ENCODE measurements around the gene ESYT3.

ESYT3 gene

GRCh38 chr3:138442433-138442832 lies 8.0 kb downstream of the ESYT3 start:
- TF ChIP-seq, protein P1, sequence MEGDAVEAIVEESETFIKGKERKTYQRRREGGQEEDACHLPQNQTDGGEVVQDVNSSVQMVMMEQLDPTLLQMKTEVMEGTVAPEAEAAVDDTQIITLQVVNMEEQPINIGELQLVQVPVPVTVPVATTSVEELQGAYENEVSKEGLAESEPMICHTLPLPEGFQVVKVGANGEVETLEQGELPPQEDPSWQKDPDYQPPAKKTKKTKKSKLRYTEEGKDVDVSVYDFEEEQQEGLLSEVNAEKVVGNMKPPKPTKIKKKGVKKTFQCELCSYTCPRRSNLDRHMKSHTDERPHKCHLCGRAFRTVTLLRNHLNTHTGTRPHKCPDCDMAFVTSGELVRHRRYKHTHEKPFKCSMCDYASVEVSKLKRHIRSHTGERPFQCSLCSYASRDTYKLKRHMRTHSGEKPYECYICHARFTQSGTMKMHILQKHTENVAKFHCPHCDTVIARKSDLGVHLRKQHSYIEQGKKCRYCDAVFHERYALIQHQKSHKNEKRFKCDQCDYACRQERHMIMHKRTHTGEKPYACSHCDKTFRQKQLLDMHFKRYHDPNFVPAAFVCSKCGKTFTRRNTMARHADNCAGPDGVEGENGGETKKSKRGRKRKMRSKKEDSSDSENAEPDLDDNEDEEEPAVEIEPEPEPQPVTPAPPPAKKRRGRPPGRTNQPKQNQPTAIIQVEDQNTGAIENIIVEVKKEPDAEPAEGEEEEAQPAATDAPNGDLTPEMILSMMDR (IDR thresholded peaks at IDR 0.05; ENCODE audit: low read depth, low read length, missing control alignments): no peak
- H3K4me3 ChIP-seq (ENCODE audit: low read depth, low read length): no peak overlapping the region
- no peak for DNase-seq (ENCODE audit: low read depth)

DNA sequence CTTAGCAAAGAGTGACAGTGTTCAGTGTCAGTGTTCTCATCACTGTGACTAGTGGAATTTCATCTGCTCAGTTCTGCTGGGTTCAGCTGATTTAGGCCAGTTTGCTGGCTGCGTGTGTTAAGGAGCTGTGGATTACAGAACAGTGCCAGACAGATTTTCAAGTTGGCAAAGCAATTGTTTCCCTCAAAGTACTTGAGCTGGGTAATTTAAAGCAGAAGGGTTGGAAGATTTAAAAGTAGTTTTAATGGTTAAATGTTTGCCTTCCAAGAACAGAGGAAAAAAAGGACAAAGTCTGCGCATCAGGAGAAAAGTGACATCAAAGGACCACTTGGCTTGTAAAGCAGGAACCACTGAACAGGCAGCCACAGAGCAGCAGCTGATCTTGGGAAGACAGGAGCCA lies 8.7 kb downstream of the ESYT3 start:
- DNase-seq (ENCODE audit: low read depth): no peak
- TF ChIP-seq, protein P1 (IDR thresholded peaks at IDR 0.05; ENCODE audit: low read depth, low read length, missing control alignments): no peak
- H3K4me3 ChIP-seq (ENCODE audit: low read depth, low read length): no peak overlapping the region

- TF ChIP-seq, protein P1 (IDR thresholded peaks at IDR 0.05; ENCODE audit: low read depth, low read length, missing control alignments): no peak
- no peak overlapping the region for H3K4me3 ChIP-seq (ENCODE audit: low read depth, low read length)
Observed at GRCh38 chr3:138443521-138444503, 9.4 kb downstream of the ESYT3 start.

GRCh38 chr3:138445236-138445635 lies 10.8 kb downstream of the ESYT3 start:
- TF ChIP-seq, protein P1 (IDR thresholded peaks at IDR 0.05; ENCODE audit: low read depth, low read length, missing control alignments): no peak
- H3K4me3 ChIP-seq (ENCODE audit: low read depth, low read length): no peak overlapping the region
- DNase-seq (ENCODE audit: low read depth): no peak

More at GRCh38 chr3:138443521-138444503, 9.4 kb downstream of the ESYT3 start:
- no peak for DNase-seq (ENCODE audit: low read depth)

- H3K4me3 ChIP-seq (ENCODE audit: low read depth, low read length): no peak overlapping the region
- no peak for DNase-seq (ENCODE audit: low read depth)
- TF ChIP-seq, protein P1 (IDR thresholded peaks at IDR 0.05; ENCODE audit: low read depth, low read length, missing control alignments): no peak
Observed at GRCh38 chr3:138445654-138446053, 11.2 kb downstream of the ESYT3 start.

GRCh38 chr3:138448631-138449030 lies 14.2 kb downstream of the ESYT3 start:
- TF ChIP-seq, protein P1 (IDR thresholded peaks at IDR 0.05; ENCODE audit: low read depth, low read length, missing control alignments): no peak
- DNase-seq (ENCODE audit: low read depth): no peak
- H3K4me3 ChIP-seq (ENCODE audit: low read depth, low read length): no peak overlapping the region
